Measurements from ENCODE around the gene GLB1L.

- TF ChIP-seq EZH2 (IDR thresholded peaks at IDR 0.05) (no peak), POLR2AphosphoS5 (IDR thresholded peaks at IDR 0.05; ENCODE audit: borderline replicate concordance, low read depth, low read length) (no peak)
Observed at GRCh38 chr2:219290381-219291171, 45.3 kb upstream of the GLB1L start.
